PC-9 (cell line): ENCODE measurements around the gene SCAPER. TPM values are rescaled to one million over a fixed set of nuclear protein-coding genes. Genes with fewer than 3 reads are reported as not detected.

Source experiments
- BruUV-seq: library from RNA; stranded (reverse); fragments of 400-500 nt; replicated peaks from 2 replicates; lab custom pipeline; 2021; lab: Mats Ljungman, UMichigan
- CTCF ChIA-PET: fragments of 300-600 bp; sonication (Branson Sonifier 250); formaldehyde crosslinking; loops from one replicate; lab custom pipeline; 2022; ENCODE audit warnings: antibody characterized with exemption; lab: Charles Lee
- POLR2A ChIA-PET: fragments of 300-600 bp; sonication (Branson Sonifier 250); formaldehyde crosslinking; loops from one replicate; lab custom pipeline; 2022; ENCODE audit warnings: antibody characterized with exemption; ENCODE audit not compliant: unreplicated experiment; lab: Charles Lee
- DNase-seq, 2 experiments: peaks; one replicate each; pipeline versions ENCODE4 v3.0.0 to v3.0.0-alpha.2; 2015 to 2022; ENCODE audit warnings: mixed read lengths in 1 of 2
- H2AFZ ChIP-seq: fragments of 200-600 bp; sonication (generic); 2 replicates; pipeline ENCODE4 v1.8.1; 2017; ENCODE audit warnings: antibody characterized with exemption
- H3F3A ChIP-seq: fragments of 200-600 bp; sonication (generic); 2 replicates; pipeline ENCODE4 v1.8.1; 2017; ENCODE audit warnings: antibody characterized with exemption, mild to moderate bottlenecking, low read depth; ENCODE audit not compliant: insufficient read depth
- H3K27ac ChIP-seq: fragments of 200-600 bp; sonication (generic); 2 replicates; pipeline ENCODE4 v1.6.1; 2016; ENCODE audit warnings: mixed run types
- H3K27me3 ChIP-seq: fragments of 200-600 bp; sonication (generic); 2 replicates; pipeline ENCODE4 v1.6.1; 2016; ENCODE audit warnings: low read depth, mixed run types; ENCODE audit not compliant: insufficient read depth
- H3K36me3 ChIP-seq: fragments of 200-600 bp; sonication (generic); 2 replicates; pipeline ENCODE4 v1.6.1; 2016; ENCODE audit warnings: low read depth, mixed run types
- H3K4me1 ChIP-seq: fragments of 200-600 bp; sonication (generic); replicated peaks from 2 replicates; pipeline ENCODE4 v1.6.1; 2016; ENCODE audit warnings: mixed run types; ENCODE audit not compliant: insufficient read depth
- H3K4me2 ChIP-seq: fragments of 200-600 bp; sonication (generic); 2 replicates; pipeline ENCODE4 v1.6.1; 2017; ENCODE audit warnings: mixed run types
- H3K4me3 ChIP-seq: fragments of 200-600 bp; sonication (generic); 2 replicates; pipeline ENCODE4 v1.6.1; 2016; ENCODE audit warnings: mixed run types
- H3K79me2 ChIP-seq: fragments of 200-600 bp; sonication (generic); 2 replicates; pipeline ENCODE4 v1.6.1; 2017; ENCODE audit warnings: low read depth, mixed run types
- H3K9me2 ChIP-seq: fragments of 200-600 bp; sonication (generic); 2 replicates; pipeline ENCODE4 v1.8.1; 2017; ENCODE audit warnings: mild to moderate bottlenecking; ENCODE audit not compliant: insufficient read depth
- H3K9me3 ChIP-seq: fragments of 200-600 bp; sonication (generic); 2 replicates; pipeline ENCODE4 v1.8.1; 2016; ENCODE audit warnings: low read depth; ENCODE audit not compliant: insufficient read depth
- H4K20me1 ChIP-seq: fragments of 200-600 bp; sonication (generic); 2 replicates; pipeline ENCODE4 v1.8.1; 2017; ENCODE audit not compliant: insufficient read depth
- EZH2 ChIP-seq: fragments of 200-600 bp; sonication (generic); IDR thresholded peaks from 2 replicates; pipeline ENCODE4 v1.8.0; 2017; ENCODE audit warnings: antibody characterized with exemption, low read depth
- intact Hi-C: fragments of 100-400 bp; cut with micrococcal nuclease; formaldehyde crosslinking; loops from one replicate; pipeline ENCODE4 v1.10.0; 2022; ENCODE audit not compliant: unreplicated experiment
- total RNA-seq: library from RNA; stranded (reverse); gene quantifications from 2 replicates; pipeline ENCODE4 v1.2.3, GENCODE V29; 2021
- TF ChIP-seq, protein P1 (sequence below): fragments of 200-600 bp; sonication (generic); conservative IDR thresholded peaks from 2 replicates; pipeline ENCODE4 v1.6.1; 2017; ENCODE audit warnings: mixed run types, antibody characterized with exemption, mild to moderate bottlenecking, moderate library complexity

SCAPER gene
- total RNA-seq, 1 experiment from 2014 or later, result 18.7 TPM

- H3K9me2 ChIP-seq, result no peaks in the 10 kb centered on the region
- no peaks in the 10 kb centered on the region for H3K27me3 ChIP-seq
- no TSS peak for BruUV-seq
- POLR2A ChIA-PET, result no interaction called here
- no peaks in the 10 kb centered on the region for H3K79me2 ChIP-seq
- CTCF ChIA-PET, result no interaction called here
- intact Hi-C loops, result no loop called here
- H3K27ac ChIP-seq, result no peak overlapping the region
- H4K20me1 ChIP-seq, result no peaks in the 10 kb centered on the region
- no peak for DNase-seq
- H3K36me3 ChIP-seq, result no peaks in the 10 kb centered on the region
- H3F3A ChIP-seq, result no peaks in the 10 kb centered on the region
- no peak overlapping the region for H3K4me2 ChIP-seq
- H3K4me3 ChIP-seq, result no peak overlapping the region
- H2AFZ ChIP-seq, result no peak overlapping the region
- no peaks in the 10 kb centered on the region for H3K9me3 ChIP-seq
- no peaks in the 10 kb centered on the region for H3K4me1 ChIP-seq
- TF ChIP-seq, protein P1, sequence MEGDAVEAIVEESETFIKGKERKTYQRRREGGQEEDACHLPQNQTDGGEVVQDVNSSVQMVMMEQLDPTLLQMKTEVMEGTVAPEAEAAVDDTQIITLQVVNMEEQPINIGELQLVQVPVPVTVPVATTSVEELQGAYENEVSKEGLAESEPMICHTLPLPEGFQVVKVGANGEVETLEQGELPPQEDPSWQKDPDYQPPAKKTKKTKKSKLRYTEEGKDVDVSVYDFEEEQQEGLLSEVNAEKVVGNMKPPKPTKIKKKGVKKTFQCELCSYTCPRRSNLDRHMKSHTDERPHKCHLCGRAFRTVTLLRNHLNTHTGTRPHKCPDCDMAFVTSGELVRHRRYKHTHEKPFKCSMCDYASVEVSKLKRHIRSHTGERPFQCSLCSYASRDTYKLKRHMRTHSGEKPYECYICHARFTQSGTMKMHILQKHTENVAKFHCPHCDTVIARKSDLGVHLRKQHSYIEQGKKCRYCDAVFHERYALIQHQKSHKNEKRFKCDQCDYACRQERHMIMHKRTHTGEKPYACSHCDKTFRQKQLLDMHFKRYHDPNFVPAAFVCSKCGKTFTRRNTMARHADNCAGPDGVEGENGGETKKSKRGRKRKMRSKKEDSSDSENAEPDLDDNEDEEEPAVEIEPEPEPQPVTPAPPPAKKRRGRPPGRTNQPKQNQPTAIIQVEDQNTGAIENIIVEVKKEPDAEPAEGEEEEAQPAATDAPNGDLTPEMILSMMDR, result no peak
- no peak for TF ChIP-seq EZH2
These were observed 241.6 kb downstream of the SCAPER start for GRCh38 chr15:76663529-76663928.

DNA sequence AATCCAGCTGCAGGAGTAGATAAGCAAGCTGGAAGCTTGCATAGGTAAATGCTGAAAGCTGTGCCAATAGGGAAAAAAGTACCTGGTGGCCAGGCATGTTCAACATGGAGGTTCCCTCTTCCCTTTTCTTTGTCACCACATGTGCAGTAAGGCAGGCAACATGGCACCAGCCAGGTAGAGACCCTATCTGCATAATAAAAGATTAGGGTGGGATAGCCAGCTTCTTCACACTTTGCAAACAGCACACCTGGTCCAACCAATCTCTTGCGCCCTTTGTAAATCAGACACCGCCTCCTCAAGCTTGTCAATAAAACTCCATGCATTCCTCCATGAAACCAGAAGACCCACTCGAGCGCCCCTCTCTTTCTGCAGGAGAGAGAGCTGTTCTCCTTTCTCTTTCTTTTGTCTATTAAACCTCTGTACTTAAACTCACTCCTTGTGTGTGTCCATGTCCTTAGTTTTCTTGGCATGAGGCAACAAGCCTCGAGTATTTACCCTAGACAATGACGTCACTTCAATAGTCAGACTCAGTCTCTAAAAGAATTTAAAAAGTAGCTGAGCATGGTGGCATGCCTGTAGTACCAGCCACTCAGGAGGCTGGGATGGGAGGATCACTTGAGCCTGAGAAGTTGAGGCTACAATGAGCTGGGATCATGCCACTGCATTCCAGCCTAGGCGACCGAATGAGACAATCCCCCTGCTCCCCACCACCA is 256.3 kb downstream of the SCAPER start:
- H3K27me3 ChIP-seq, result no peaks in the 10 kb centered on the region
- intact Hi-C loops, result no loop called here
- no peak overlapping the region for H3K27ac ChIP-seq
- no peak for DNase-seq
- H3K9me3 ChIP-seq, result no peaks in the 10 kb centered on the region
- no peaks in the 10 kb centered on the region for H3K9me2 ChIP-seq
- ChIA-PET CTCF (no interaction called here), POLR2A (no interaction called here)
- no TSS peak for BruUV-seq
- no peak overlapping the region for H3K4me3 ChIP-seq
- H3K4me1 ChIP-seq, result no peaks in the 10 kb centered on the region
- no peak overlapping the region for H3K4me2 ChIP-seq
- no peak for TF ChIP-seq EZH2
- TF ChIP-seq, protein P1, result no peak
- H3K36me3 ChIP-seq, result no peaks in the 10 kb centered on the region
- no peaks in the 10 kb centered on the region for H4K20me1 ChIP-seq
- no peaks in the 10 kb centered on the region for H3F3A ChIP-seq
- no peak overlapping the region for H2AFZ ChIP-seq
- no peaks in the 10 kb centered on the region for H3K79me2 ChIP-seq

DNA sequence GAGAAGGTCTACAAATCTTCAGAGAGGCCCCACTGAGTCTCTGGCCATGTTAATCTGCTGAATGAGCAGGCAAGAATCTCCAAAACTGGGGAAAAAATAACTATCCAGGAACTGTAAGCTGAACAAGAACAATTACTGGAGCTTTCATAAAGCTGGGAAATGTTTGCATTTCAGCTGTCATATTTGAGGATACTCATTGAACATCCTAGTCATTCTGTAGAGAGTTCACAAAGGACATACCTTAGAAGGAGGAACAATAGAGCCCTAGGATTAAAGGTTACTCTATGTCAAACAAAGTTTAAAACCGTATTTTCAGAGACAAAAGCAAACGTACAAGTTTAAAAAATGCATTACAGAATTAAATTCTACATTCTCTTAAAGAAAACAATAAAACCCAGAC is 257.5 kb downstream of the SCAPER start:
- H3K4me1 ChIP-seq, result no peaks in the 10 kb centered on the region
- TF ChIP-seq, protein P1, result no peak
- TF ChIP-seq EZH2, result no peak
- intact Hi-C loops, result no loop called here
- no TSS peak for BruUV-seq
- H3K9me2 ChIP-seq, result no peaks in the 10 kb centered on the region
- no peaks in the 10 kb centered on the region for H3K36me3 ChIP-seq
- H2AFZ ChIP-seq, result no peak overlapping the region
- H3K27ac ChIP-seq, result no peak overlapping the region
- no peak overlapping the region for H3K4me3 ChIP-seq
- no peaks in the 10 kb centered on the region for H3K27me3 ChIP-seq
- ChIA-PET CTCF (no interaction called here), POLR2A (interaction anchor here (0.7 kb wide), 1 partner anchor 132 kb away, joined by 4 read pairs; no protein-coding TSS in a partner anchor)
- no peaks in the 10 kb centered on the region for H3K9me3 ChIP-seq
- no peaks in the 10 kb centered on the region for H4K20me1 ChIP-seq
- no peak overlapping the region for H3K4me2 ChIP-seq
- H3F3A ChIP-seq, result no peaks in the 10 kb centered on the region
- H3K79me2 ChIP-seq, result no peaks in the 10 kb centered on the region
- no peak for DNase-seq
